ENCODE measurements around the gene NOX4.
"Not testable (repeated sequence)": the region's sequence is repeated elsewhere in the genome, so short reads cannot be mapped to it uniquely, and the experiment has no call there.

NOX4 gene

GRCh38 chr11:89293965-89294679 lies 197.1 kb downstream of the NOX4 start:
- no peak for DNase-seq

GRCh38 chr11:89288004-89288403 lies 203.2 kb downstream of the NOX4 start:
- not testable (repeated sequence) for DNase-seq

- not testable (repeated sequence) for DNase-seq
Observed at GRCh38 chr11:89286601-89287000, 204.6 kb downstream of the NOX4 start.

GRCh38 chr11:89281032-89281677 lies 210.0 kb downstream of the NOX4 start:
- DNase-seq = not testable (repeated sequence)

GRCh38 chr11:89279176-89279575 lies 212.0 kb downstream of the NOX4 start:
- DNase-seq = no peak

- no peak for DNase-seq
Observed at GRCh38 chr11:89275966-89276365, 215.2 kb downstream of the NOX4 start.

Measured in effector CD8-positive, alpha-beta T cell (primary cell).